Measurements from ENCODE around the gene IL1RAPL2.

IL1RAPL2 gene

DNA sequence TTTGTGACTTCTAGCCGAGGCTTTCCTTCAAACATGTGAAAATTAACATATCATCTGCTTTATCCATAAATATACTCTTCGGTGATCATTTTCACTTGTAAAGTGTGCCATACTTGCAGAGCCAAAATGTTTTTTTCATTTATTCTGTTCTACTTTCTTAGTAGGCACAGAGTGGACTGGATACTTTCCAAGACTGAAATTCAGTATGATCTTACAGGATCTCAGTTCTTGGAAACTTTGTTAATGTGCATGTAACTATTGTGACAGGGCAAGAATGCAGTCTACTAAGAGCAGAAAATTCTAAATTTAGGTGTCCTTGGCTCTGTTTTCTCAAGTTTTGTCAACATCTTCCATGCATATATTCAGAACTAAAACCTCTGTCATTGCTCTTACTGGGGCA lies 369.6 kb downstream of the IL1RAPL2 start:
- Histone ChIP-seq H3K4me1 (ENCODE audit: insufficient read depth, low read length) (no peaks in the 10 kb centered on the region), H3K27me3 (ENCODE audit: insufficient read depth, low read length) (no peaks in the 10 kb centered on the region), H3K4me3 (ENCODE audit: low read length) (no peak overlapping the region), H3K27ac (ENCODE audit: low read depth, low read length) (no peak overlapping the region), H3K9ac (ENCODE audit: low read depth, low read length) (no peak overlapping the region), H3K36me3 (ENCODE audit: insufficient read depth, low read length) (no peaks in the 10 kb centered on the region), H3K9me3 (ENCODE audit: insufficient read depth, low read depth, low read length) (no peaks in the 10 kb centered on the region)
- WGBS = 95% methylated on average over 2 of the region's 2 CpGs

DNA sequence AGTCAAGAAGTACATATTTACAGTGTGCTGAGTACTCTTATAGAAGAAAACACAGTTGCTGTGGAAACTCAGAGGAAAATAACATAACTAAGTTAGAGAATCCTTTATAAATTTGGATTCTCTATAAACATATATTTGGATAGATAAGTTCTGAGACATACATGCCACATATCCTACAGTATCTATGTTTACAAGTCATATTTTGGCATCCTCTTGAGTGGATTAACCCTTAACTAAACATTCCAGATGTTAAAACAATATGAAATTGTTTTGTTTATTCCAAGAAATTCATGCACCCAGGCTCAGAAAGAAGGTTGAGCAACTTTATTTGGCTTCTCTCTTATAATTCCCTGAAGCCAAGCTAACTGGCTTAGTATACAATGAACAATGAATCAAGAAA lies 387.3 kb downstream of the IL1RAPL2 start:
- H3K27me3 ChIP-seq (ENCODE audit: insufficient read depth, low read length) = no peaks in the 10 kb centered on the region
- no peaks in the 10 kb centered on the region for H3K36me3 ChIP-seq (ENCODE audit: insufficient read depth, low read length)
- H3K4me1 ChIP-seq (ENCODE audit: insufficient read depth, low read length) = no peaks in the 10 kb centered on the region
- no peak overlapping the region for H3K9ac ChIP-seq (ENCODE audit: low read depth, low read length)
- H3K4me3 ChIP-seq (ENCODE audit: low read length) = no peak overlapping the region
- H3K9me3 ChIP-seq (ENCODE audit: insufficient read depth, low read depth, low read length) = no peaks in the 10 kb centered on the region
- no peak overlapping the region for H3K27ac ChIP-seq (ENCODE audit: low read depth, low read length)

DNA sequence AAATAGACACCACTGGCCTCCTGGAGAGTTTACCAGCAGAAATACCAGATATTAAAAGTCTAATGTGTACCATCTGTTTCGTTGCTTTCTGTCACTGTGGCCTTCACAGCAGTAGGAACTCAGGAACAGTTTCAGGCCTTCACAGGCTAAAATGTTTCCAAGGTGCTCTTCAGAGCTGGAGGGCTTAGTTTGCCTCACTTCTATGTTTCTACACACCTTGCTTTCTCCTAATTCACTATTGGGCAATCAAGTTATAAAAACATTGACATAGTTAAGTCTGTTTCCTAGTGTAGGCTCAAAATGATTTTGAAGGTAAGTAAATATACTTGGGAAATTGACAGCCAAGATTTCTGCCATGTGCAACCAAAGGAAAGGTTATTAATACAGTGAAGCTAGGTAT lies 395.9 kb downstream of the IL1RAPL2 start:
- H3K9ac ChIP-seq (ENCODE audit: low read depth, low read length) = no peak overlapping the region
- no peak overlapping the region for H3K4me3 ChIP-seq (ENCODE audit: low read length)
- 100% methylated on average over 1 of the region's 1 CpG for WGBS
- no peaks in the 10 kb centered on the region for H3K9me3 ChIP-seq (ENCODE audit: insufficient read depth, low read depth, low read length)
- no peaks in the 10 kb centered on the region for H3K27me3 ChIP-seq (ENCODE audit: insufficient read depth, low read length)
- no peak overlapping the region for H3K27ac ChIP-seq (ENCODE audit: low read depth, low read length)
- peaks cover 5% of the 10 kb centered on the region; the same call in 1 of the 2 replicates for H3K4me1 ChIP-seq (ENCODE audit: insufficient read depth, low read length)
- no peaks in the 10 kb centered on the region for H3K36me3 ChIP-seq (ENCODE audit: insufficient read depth, low read length)

DNA sequence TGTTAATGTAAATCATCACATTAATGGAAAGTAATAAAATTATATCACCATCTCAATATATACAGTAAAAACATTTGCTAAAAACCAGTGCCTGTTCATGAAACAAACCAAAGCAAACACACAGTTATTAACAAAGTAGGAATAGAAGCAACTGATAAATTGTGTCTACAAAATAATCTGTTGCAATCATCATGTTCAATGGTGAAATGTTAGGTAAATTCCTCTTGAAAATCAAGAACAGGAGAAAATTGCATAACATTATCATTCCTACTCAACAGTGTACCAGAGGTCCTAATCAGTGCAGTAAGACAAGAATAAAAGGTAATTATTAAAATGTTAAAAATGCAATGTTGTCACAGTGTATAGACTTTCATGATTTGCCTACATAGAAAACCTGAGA lies 402.2 kb downstream of the IL1RAPL2 start:
- no peaks in the 10 kb centered on the region for H3K36me3 ChIP-seq (ENCODE audit: insufficient read depth, low read length)
- H3K4me1 ChIP-seq (ENCODE audit: insufficient read depth, low read length) = no peaks in the 10 kb centered on the region
- H3K9me3 ChIP-seq (ENCODE audit: insufficient read depth, low read depth, low read length) = no peaks in the 10 kb centered on the region
- no peak overlapping the region for H3K27ac ChIP-seq (ENCODE audit: low read depth, low read length)
- H3K27me3 ChIP-seq (ENCODE audit: insufficient read depth, low read length) = no peaks in the 10 kb centered on the region
- no peak overlapping the region for H3K4me3 ChIP-seq (ENCODE audit: low read length)
- H3K9ac ChIP-seq (ENCODE audit: low read depth, low read length) = no peak overlapping the region

DNA sequence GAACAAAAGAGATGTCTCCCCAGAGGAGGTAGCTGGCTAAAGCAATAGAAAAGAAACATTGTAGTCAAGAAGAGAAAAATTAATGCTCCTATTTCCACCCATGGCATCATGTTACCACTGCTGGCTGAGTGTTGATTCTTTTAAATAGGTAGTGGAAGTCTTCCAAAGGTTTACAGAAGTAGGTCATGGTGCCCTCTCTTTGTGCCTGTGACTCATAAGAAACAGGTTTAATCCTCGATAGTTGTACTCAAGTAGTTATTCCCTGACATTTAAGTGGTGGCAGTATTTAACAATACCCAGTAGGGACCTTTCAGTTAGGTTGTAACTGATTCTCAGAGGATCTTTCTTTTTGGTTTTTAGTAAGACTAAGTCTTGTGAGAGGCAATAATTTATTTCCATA lies 406.7 kb downstream of the IL1RAPL2 start:
- no peak overlapping the region for H3K9ac ChIP-seq (ENCODE audit: low read depth, low read length)
- no peaks in the 10 kb centered on the region for H3K4me1 ChIP-seq (ENCODE audit: insufficient read depth, low read length)
- no peaks in the 10 kb centered on the region for H3K36me3 ChIP-seq (ENCODE audit: insufficient read depth, low read length)
- 100% methylated on average over 1 of the region's 1 CpG for WGBS
- no peaks in the 10 kb centered on the region for H3K9me3 ChIP-seq (ENCODE audit: insufficient read depth, low read depth, low read length)
- H3K27ac ChIP-seq (ENCODE audit: low read depth, low read length) = no peak overlapping the region
- H3K27me3 ChIP-seq (ENCODE audit: insufficient read depth, low read length) = no peaks in the 10 kb centered on the region
- H3K4me3 ChIP-seq (ENCODE audit: low read length) = no peak overlapping the region

DNA sequence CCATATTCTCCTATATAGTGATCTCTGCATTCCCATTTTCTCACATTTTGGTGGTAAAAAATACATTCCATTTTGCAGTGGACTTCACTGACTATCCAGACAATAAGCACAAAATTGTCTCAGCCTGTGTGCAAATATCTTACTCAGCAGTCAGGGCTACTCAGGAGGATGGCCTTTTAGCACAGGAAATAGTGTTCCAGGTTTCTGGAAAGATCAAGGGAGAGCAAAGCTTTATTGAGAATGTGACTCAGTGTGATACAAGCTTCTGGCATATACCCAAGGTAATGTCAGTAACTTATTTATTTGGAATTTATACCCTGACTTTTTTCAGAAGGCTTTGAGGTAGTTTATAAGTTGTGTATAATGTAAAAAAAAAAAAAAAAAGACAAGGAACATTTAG lies 421.1 kb downstream of the IL1RAPL2 start:
- Histone ChIP-seq H3K36me3 (ENCODE audit: insufficient read depth, low read length) (no peaks in the 10 kb centered on the region), H3K9me3 (ENCODE audit: insufficient read depth, low read depth, low read length) (no peaks in the 10 kb centered on the region), H3K4me3 (ENCODE audit: low read length) (no peak overlapping the region), H3K27me3 (ENCODE audit: insufficient read depth, low read length) (no peaks in the 10 kb centered on the region), H3K9ac (ENCODE audit: low read depth, low read length) (no peak overlapping the region), H3K27ac (ENCODE audit: low read depth, low read length) (no peak overlapping the region), H3K4me1 (ENCODE audit: insufficient read depth, low read length) (no peaks in the 10 kb centered on the region)

DNA sequence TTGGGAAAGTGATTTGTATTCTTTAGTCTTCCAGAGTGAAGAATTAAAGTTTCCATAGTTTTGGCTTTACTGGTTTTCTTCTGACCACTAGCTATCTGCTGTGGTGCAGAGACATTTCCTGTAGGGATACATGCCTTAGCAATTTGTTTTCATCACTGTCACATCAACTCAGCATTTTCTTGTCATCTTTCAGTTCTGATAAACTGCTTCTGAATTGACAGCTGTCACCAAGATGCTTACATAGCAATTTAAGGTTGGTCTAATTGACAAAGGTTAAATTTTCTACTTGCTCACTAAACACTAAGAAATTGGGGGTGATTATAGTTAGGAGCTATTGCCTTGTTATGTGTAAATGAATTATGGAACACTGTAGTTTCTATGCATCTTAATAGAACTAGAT lies 422.0 kb downstream of the IL1RAPL2 start:
- Histone ChIP-seq H3K9me3 (ENCODE audit: insufficient read depth, low read depth, low read length) (no peaks in the 10 kb centered on the region), H3K4me3 (ENCODE audit: low read length) (no peak overlapping the region), H3K4me1 (ENCODE audit: insufficient read depth, low read length) (no peaks in the 10 kb centered on the region), H3K36me3 (ENCODE audit: insufficient read depth, low read length) (no peaks in the 10 kb centered on the region), H3K27me3 (ENCODE audit: insufficient read depth, low read length) (no peaks in the 10 kb centered on the region), H3K27ac (ENCODE audit: low read depth, low read length) (no peak overlapping the region), H3K9ac (ENCODE audit: low read depth, low read length) (no peak overlapping the region)

DNA sequence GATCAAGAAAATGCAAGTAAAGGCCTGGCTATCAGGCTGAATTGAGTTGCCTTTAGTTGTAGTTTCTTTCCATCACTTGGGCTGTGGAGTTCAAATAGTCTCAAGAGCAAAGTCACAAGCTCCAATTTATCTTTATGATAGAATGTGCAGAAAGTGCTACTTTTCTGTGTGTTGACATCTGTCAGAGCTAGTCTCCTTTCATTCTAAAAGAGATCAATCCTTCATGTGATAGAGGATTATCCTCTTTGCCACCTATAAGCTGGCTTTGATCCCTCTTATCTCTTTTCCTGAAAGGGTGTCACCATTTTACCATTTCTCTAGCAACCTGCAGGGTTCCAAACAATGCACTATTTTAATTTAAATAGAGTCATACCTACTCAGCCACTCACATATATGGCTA lies 429.5 kb downstream of the IL1RAPL2 start:
- Histone ChIP-seq H3K4me3 (ENCODE audit: low read length) (no peak overlapping the region), H3K27ac (ENCODE audit: low read depth, low read length) (no peak overlapping the region), H3K9ac (ENCODE audit: low read depth, low read length) (no peak overlapping the region), H3K36me3 (ENCODE audit: insufficient read depth, low read length) (no peaks in the 10 kb centered on the region), H3K27me3 (ENCODE audit: insufficient read depth, low read length) (no peaks in the 10 kb centered on the region), H3K4me1 (ENCODE audit: insufficient read depth, low read length) (no peaks in the 10 kb centered on the region), H3K9me3 (ENCODE audit: insufficient read depth, low read depth, low read length) (no peaks in the 10 kb centered on the region)

DNA sequence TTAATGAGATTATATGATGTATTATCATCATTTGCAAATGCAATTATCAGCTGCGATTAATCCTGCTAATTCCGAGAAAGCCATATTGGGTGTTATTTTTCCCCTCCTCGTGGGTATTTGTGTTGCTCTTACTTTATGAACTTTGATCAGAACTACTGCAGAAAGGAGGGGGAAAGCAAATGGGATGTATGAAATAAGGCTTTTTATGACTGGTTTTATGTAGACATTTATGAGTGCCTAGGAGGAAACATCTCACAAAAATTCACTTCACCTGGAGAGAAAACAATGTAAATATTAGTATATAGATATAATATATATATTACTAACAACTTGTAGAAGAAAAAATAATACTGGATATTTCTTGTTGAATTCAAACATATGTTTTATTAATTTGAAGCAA lies 440.1 kb downstream of the IL1RAPL2 start:
- H3K9ac ChIP-seq (ENCODE audit: low read depth, low read length) = no peak overlapping the region
- WGBS = 97% methylated on average over 3 of the region's 3 CpGs
- no peaks in the 10 kb centered on the region for H3K9me3 ChIP-seq (ENCODE audit: insufficient read depth, low read depth, low read length)
- no peak overlapping the region for H3K4me3 ChIP-seq (ENCODE audit: low read length)
- H3K27ac ChIP-seq (ENCODE audit: low read depth, low read length) = no peak overlapping the region
- no peaks in the 10 kb centered on the region for H3K36me3 ChIP-seq (ENCODE audit: insufficient read depth, low read length)
- H3K27me3 ChIP-seq (ENCODE audit: insufficient read depth, low read length) = no peaks in the 10 kb centered on the region
- H3K4me1 ChIP-seq (ENCODE audit: insufficient read depth, low read length) = no peaks in the 10 kb centered on the region

DNA sequence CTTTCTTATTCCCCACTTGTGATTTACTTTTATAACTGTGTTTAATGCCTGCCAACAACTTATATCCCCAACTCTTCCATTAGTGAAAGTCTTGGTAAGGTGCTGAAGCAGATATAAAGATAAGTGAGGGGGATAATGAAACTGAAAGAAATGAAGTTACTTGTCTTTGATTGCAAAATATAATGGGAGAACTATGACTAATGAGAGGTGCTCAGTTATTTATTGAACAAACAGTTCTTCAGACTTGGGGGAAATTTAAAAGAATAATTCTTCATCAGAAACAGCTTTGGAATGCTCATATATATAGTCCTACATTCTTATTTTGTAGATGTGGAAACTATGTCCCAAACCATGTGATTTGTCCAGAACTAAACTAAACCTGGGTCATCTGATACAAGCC lies 441.0 kb downstream of the IL1RAPL2 start:
- Histone ChIP-seq H3K4me3 (ENCODE audit: low read length) (no peak overlapping the region), H3K36me3 (ENCODE audit: insufficient read depth, low read length) (no peaks in the 10 kb centered on the region)

DNA sequence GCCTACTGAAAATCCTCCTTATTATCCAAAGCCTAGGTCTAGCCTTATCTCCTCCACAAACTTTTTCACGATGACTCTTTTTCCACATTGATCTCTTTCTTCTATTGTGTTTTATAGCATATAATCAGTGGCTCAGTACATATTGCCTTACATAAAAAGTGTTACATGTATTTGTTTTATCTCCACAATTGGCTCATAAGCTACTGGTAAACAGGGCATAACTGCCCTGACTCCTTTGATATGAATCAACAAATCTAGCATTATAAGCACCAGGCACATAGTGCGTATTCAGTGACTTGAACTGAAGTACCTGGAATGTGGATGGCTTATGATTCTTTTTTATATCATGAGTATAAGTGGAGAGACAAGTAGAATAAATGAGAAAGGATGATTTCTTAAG lies 447.7 kb downstream of the IL1RAPL2 start:
- Histone ChIP-seq H3K4me1 (ENCODE audit: insufficient read depth, low read length) (no peaks in the 10 kb centered on the region), H3K36me3 (ENCODE audit: insufficient read depth, low read length) (no peaks in the 10 kb centered on the region), H3K9me3 (ENCODE audit: insufficient read depth, low read depth, low read length) (no peaks in the 10 kb centered on the region), H3K27me3 (ENCODE audit: insufficient read depth, low read length) (no peaks in the 10 kb centered on the region), H3K4me3 (ENCODE audit: low read length) (no peak overlapping the region), H3K27ac (ENCODE audit: low read depth, low read length) (no peak overlapping the region), H3K9ac (ENCODE audit: low read depth, low read length) (no peak overlapping the region)
- 100% methylated on average over 1 of the region's 2 CpGs for WGBS

More for the DNA sequence above, 441.0 kb downstream of the IL1RAPL2 start:
- no peaks in the 10 kb centered on the region for H3K4me1 ChIP-seq (ENCODE audit: insufficient read depth, low read length)
- no peaks in the 10 kb centered on the region for H3K9me3 ChIP-seq (ENCODE audit: insufficient read depth, low read depth, low read length)
- no peak overlapping the region for H3K27ac ChIP-seq (ENCODE audit: low read depth, low read length)
- H3K27me3 ChIP-seq (ENCODE audit: insufficient read depth, low read length) = no peaks in the 10 kb centered on the region
- no peak overlapping the region for H3K9ac ChIP-seq (ENCODE audit: low read depth, low read length)

DNA sequence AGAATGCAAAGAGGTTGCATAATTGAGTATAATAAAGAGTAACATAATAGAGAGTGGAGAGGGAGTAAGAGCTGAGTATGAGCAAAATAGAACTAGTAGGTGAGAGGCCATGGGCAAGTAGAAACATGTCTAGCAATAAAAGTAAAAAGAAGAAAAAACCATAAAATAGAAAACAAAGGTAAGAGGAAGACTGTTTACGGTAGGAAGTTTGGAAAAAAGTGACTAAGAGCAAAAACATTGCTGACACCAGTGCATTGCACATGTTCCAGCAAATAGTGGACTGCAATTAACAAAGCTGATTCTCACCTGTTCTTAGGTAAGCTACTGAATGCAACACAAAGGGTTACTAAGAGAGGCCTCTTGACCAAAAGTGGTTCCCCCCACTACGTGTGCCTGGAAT lies 451.6 kb downstream of the IL1RAPL2 start:
- 93% methylated on average over 2 of the region's 2 CpGs for WGBS
- H3K4me3 ChIP-seq (ENCODE audit: low read length) = no peak overlapping the region

More for the DNA sequence above, 451.6 kb downstream of the IL1RAPL2 start:
- no peaks in the 10 kb centered on the region for H3K36me3 ChIP-seq (ENCODE audit: insufficient read depth, low read length)
- no peak overlapping the region for H3K9ac ChIP-seq (ENCODE audit: low read depth, low read length)
- H3K27ac ChIP-seq (ENCODE audit: low read depth, low read length) = no peak overlapping the region
- no peaks in the 10 kb centered on the region for H3K27me3 ChIP-seq (ENCODE audit: insufficient read depth, low read length)
- no peaks in the 10 kb centered on the region for H3K9me3 ChIP-seq (ENCODE audit: insufficient read depth, low read depth, low read length)
- no peaks in the 10 kb centered on the region for H3K4me1 ChIP-seq (ENCODE audit: insufficient read depth, low read length)

Data from HUES64 (cell line).